ENCODE measurements around the gene PTPRU.
A peak's percentile ranks its signal among the peaks of the same experiment; 100 is the strongest.

PTPRU gene

DNA sequence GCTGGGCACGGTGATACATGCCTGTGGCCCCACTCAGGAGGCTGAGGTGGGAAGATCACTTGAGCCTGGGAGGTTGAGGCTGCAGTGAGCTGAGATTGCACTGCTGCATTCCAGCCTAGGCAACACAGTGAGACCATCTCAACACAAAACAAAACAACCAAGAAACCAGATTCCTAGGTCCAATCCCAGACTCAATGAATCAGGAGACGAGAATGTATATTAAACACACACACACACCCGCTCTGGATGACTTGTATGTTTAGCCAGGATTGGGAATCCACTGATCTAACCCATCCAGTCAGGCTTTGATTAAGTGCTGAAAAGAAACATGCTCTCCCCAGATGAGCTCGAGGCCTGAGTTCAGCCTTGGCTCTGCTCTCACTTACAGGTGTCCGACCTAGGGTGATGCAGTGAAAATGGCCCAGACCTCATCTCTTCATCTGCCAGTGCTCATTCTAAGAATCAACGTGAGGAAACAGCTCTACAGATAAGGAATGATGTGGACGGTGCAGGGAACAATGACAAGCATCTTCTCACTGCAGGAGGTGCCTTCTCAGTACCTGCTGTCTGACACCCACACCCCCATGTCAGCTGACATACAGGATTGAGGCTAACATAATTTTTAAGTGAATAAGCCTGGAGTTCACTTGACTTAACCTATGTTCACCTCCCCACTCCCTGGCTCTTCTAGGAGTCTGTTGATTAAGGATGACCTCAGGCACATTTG, 39.3 kb upstream of the PTPRU start:
- TF ChIP-seq L3MBTL2 (conservative IDR thresholded peaks at IDR 0.05) (no peak), FOXM1 (IDR thresholded peaks at IDR 0.05; ENCODE audit: borderline replicate concordance) (no peak), BHLHE40 (IDR thresholded peaks at IDR 0.05; ENCODE audit: borderline replicate concordance) (no peak), NFRKB (IDR thresholded peaks at IDR 0.05) (no peak), FOXA1 (IDR thresholded peaks at IDR 0.05) (no peak), LEF1 (IDR thresholded peaks at IDR 0.05; ENCODE audit: borderline replicate concordance) (no peak), ELF4 (IDR thresholded peaks at IDR 0.05) (no peak), SP1 (IDR thresholded peaks at IDR 0.05) (no peak), TARDBP (IDR thresholded peaks at IDR 0.05) (no peak), CTBP1 (IDR thresholded peaks at IDR 0.05; ENCODE audit: borderline replicate concordance) (no peak), FOXK2 (IDR thresholded peaks at IDR 0.05) (no peak)
- TF ChIP-seq, protein P1, sequence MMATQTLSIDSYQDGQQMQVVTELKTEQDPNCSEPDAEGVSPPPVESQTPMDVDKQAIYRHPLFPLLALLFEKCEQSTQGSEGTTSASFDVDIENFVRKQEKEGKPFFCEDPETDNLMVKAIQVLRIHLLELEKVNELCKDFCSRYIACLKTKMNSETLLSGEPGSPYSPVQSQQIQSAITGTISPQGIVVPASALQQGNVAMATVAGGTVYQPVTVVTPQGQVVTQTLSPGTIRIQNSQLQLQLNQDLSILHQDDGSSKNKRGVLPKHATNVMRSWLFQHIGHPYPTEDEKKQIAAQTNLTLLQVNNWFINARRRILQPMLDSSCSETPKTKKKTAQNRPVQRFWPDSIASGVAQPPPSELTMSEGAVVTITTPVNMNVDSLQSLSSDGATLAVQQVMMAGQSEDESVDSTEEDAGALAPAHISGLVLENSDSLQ (IDR thresholded peaks at IDR 0.05): no peak
- CTCF ChIA-PET: interaction anchor here (0.7 to 1.5 kb wide), 3 partner anchors 304 to 315 kb away, joined by 3 to 6 read pairs (median 3); no protein-coding TSS in a partner anchor
- POLR2A ChIA-PET: interaction anchor here (3.4 kb wide), 1 partner anchor 15 kb away, joined by 29 read pairs; the partner anchor contains the start of gene SRSF4
- no peak for DNase-seq (ENCODE audit: extremely low spot score)

DNA sequence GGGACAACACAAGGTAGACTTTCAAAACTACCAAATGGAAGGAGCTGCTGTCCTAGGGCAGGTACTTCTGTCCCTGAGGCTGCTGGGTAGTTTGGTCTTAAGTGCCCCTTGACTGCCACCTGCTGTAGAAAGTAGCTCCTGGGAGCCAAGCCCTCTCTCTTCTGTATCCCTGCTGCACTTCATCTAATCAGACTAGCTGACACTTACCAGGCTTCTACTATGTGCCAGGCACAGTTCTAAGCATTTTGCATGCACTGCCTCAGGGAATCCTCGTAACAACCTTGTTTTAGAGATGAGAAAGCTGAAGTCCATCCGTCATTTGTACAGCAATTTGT, 38.8 kb upstream of the PTPRU start:
- ChIA-PET POLR2A (interaction anchor here (3.4 kb wide), 1 partner anchor 16 kb away, joined by 29 read pairs; the partner anchor contains the start of gene SRSF4), CTCF (interaction anchor here (0.7 to 1.5 kb wide), 4 partner anchors 55 to 316 kb away, joined by 3 to 6 read pairs (median 3); no protein-coding TSS in a partner anchor)
- peak; percentile 65 for DNase-seq (ENCODE audit: extremely low spot score)
- no peak for TF ChIP-seq FOXK2 (IDR thresholded peaks at IDR 0.05)
- no peak for TF ChIP-seq ARNT (IDR thresholded peaks at IDR 0.05)
- TF ChIP-seq TARDBP (IDR thresholded peaks at IDR 0.05): no peak
- no peak for TF ChIP-seq LEF1 (IDR thresholded peaks at IDR 0.05; ENCODE audit: borderline replicate concordance)
- TF ChIP-seq HDGF (IDR thresholded peaks at IDR 0.05; ENCODE audit: borderline replicate concordance): no peak
- TF ChIP-seq ZNF384 (IDR thresholded peaks at IDR 0.05): no peak
- no peak for TF ChIP-seq ELF4 (IDR thresholded peaks at IDR 0.05)
- TF ChIP-seq FOXM1 (IDR thresholded peaks at IDR 0.05; ENCODE audit: borderline replicate concordance): no peak
- TF ChIP-seq CTBP1 (IDR thresholded peaks at IDR 0.05; ENCODE audit: borderline replicate concordance): no peak

- POLR2A ChIA-PET: interaction anchor here (3.4 to 6.1 kb wide), 2 partner anchors 16 to 17 kb away, joined by 29 read pairs; partner anchors contain the start of gene SRSF4
- CTCF ChIA-PET: interaction anchor here (0.7 to 1.5 kb wide), 4 partner anchors 55 to 316 kb away, joined by 3 to 6 read pairs (median 3); no protein-coding TSS in a partner anchor
- no peak for TF ChIP-seq FOXA1 (IDR thresholded peaks at IDR 0.05)
- no peak for TF ChIP-seq ELF4 (IDR thresholded peaks at IDR 0.05)
- TF ChIP-seq LEF1 (IDR thresholded peaks at IDR 0.05; ENCODE audit: borderline replicate concordance): no peak
- TF ChIP-seq CTBP1 (IDR thresholded peaks at IDR 0.05; ENCODE audit: borderline replicate concordance): no peak
- TF ChIP-seq FOXK2 (IDR thresholded peaks at IDR 0.05): no peak
- TF ChIP-seq, protein P1 (IDR thresholded peaks at IDR 0.05): no peak
- no peak for TF ChIP-seq TARDBP (IDR thresholded peaks at IDR 0.05)
- TF ChIP-seq FOXM1 (IDR thresholded peaks at IDR 0.05; ENCODE audit: borderline replicate concordance): no peak
- TF ChIP-seq L3MBTL2 (conservative IDR thresholded peaks at IDR 0.05): no peak
- no peak for TF ChIP-seq SP1 (IDR thresholded peaks at IDR 0.05)
- DNase-seq (ENCODE audit: extremely low spot score): no peak
Measured at GRCh38 chr1:29197993-29198392, 38.3 kb upstream of the PTPRU start.

- no peak for DNase-seq (ENCODE audit: extremely low spot score)
- CTCF ChIA-PET: interaction anchor here (1.9 kb wide), 1 partner anchor 19 kb away, joined by 10 read pairs; the partner anchor contains the start of gene SRSF4
- no peak for TF ChIP-seq BHLHE40 (IDR thresholded peaks at IDR 0.05; ENCODE audit: borderline replicate concordance)
- no peak for TF ChIP-seq NFRKB (IDR thresholded peaks at IDR 0.05)
- no peak for TF ChIP-seq CTBP1 (IDR thresholded peaks at IDR 0.05; ENCODE audit: borderline replicate concordance)
- no peak for TF ChIP-seq HDGF (IDR thresholded peaks at IDR 0.05; ENCODE audit: borderline replicate concordance)
- TF ChIP-seq SP1 (IDR thresholded peaks at IDR 0.05): no peak
- TF ChIP-seq SUZ12 (IDR thresholded peaks at IDR 0.05): no peak
- TF ChIP-seq ELF4 (IDR thresholded peaks at IDR 0.05): no peak
- no peak for TF ChIP-seq L3MBTL2 (conservative IDR thresholded peaks at IDR 0.05)
- no peak for TF ChIP-seq ZNF384 (IDR thresholded peaks at IDR 0.05)
- no peak for TF ChIP-seq ARNT (IDR thresholded peaks at IDR 0.05)
- no peak for TF ChIP-seq LEF1 (IDR thresholded peaks at IDR 0.05; ENCODE audit: borderline replicate concordance)
- no peak for TF ChIP-seq TARDBP (IDR thresholded peaks at IDR 0.05)
- no peak for TF ChIP-seq FOXA1 (IDR thresholded peaks at IDR 0.05)
- TF ChIP-seq FOXM1 (IDR thresholded peaks at IDR 0.05; ENCODE audit: borderline replicate concordance): no peak
- no peak for TF ChIP-seq FOXK2 (IDR thresholded peaks at IDR 0.05)
- TF ChIP-seq, protein P1 (IDR thresholded peaks at IDR 0.05): no peak
- POLR2A ChIA-PET: interaction anchor here (6.1 kb wide), 1 partner anchor 20 kb away, joined by 29 read pairs; the partner anchor contains the start of gene SRSF4
Measured at GRCh38 chr1:29200906-29201594, 35.3 kb upstream of the PTPRU start.

DNA sequence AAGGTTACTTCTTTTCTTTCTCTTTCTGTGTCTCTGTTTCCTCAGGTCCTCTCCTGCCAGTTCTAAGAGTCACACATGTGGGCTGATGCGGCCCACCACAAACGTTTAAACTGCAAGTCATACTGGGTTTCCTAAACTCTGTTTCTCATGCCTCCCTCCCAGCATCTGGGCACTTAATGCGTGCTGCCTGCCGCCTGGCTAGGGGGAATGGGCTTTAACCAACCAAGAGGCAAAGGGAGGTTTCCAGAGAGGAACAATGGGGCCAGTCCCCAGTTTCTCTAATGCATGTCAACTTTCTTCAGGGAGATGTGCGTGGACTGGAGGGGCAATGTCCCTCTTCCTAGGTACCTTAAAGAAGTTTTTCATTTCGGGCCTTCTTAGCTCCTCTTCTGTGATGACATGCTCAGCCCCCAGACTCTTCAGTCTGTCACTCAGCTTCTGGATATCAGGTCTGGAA, 34.7 kb upstream of the PTPRU start:
- POLR2A ChIA-PET: interaction anchor here (1.0 to 6.1 kb wide), 2 partner anchors 20 to 319 kb away, joined by 3 to 29 read pairs; partner anchors contain the start of gene SRSF4
- no peak for TF ChIP-seq CTBP1 (IDR thresholded peaks at IDR 0.05; ENCODE audit: borderline replicate concordance)
- TF ChIP-seq TARDBP (IDR thresholded peaks at IDR 0.05): no peak
- TF ChIP-seq BHLHE40 (IDR thresholded peaks at IDR 0.05; ENCODE audit: borderline replicate concordance): no peak
- no peak for TF ChIP-seq LEF1 (IDR thresholded peaks at IDR 0.05; ENCODE audit: borderline replicate concordance)
- TF ChIP-seq ZNF384 (IDR thresholded peaks at IDR 0.05): no peak
- TF ChIP-seq L3MBTL2 (conservative IDR thresholded peaks at IDR 0.05): no peak
- no peak for TF ChIP-seq ELF4 (IDR thresholded peaks at IDR 0.05)
- TF ChIP-seq FOXA1 (IDR thresholded peaks at IDR 0.05): no peak
- no peak for TF ChIP-seq FOXK2 (IDR thresholded peaks at IDR 0.05)
- TF ChIP-seq HDGF (IDR thresholded peaks at IDR 0.05; ENCODE audit: borderline replicate concordance): no peak
- no peak for TF ChIP-seq NFRKB (IDR thresholded peaks at IDR 0.05)
- TF ChIP-seq, protein P1 (IDR thresholded peaks at IDR 0.05): no peak
- TF ChIP-seq SP1 (IDR thresholded peaks at IDR 0.05): no peak
- TF ChIP-seq FOXM1 (IDR thresholded peaks at IDR 0.05; ENCODE audit: borderline replicate concordance): no peak
- CTCF ChIA-PET: interaction anchor here (1.5 to 1.9 kb wide), 3 partner anchors 8 to 324 kb away, joined by 3 to 10 read pairs (median 7); partner anchors contain the start of gene SRSF4
- DNase-seq (ENCODE audit: extremely low spot score): no peak

All from HEK293T (cell line).